Brain microvascular endothelial cell (primary cell): ENCODE results near the gene WASHC4.

Source experiments
- DNase-seq: peaks from one replicate; pipeline ENCODE4 v3.0.0-alpha.2; 2020
- H3K27ac ChIP-seq: fragments of 250-450 bp; sonication (Bioruptor Pico); 2 replicates; pipeline ENCODE4 v1.5.1; 2020; ENCODE audit warnings: mild to moderate bottlenecking, moderate library complexity
- H3K27me3 ChIP-seq: fragments of 250-450 bp; sonication (Bioruptor Pico); replicated peaks from 2 replicates; pipeline ENCODE4 v1.5.1; 2020; ENCODE audit warnings: mild to moderate bottlenecking
- H3K36me3 ChIP-seq: fragments of 250-450 bp; sonication (Bioruptor Pico); replicated peaks from 2 replicates; pipeline ENCODE4 v1.5.1; 2020; ENCODE audit warnings: mild to moderate bottlenecking
- H3K4me3 ChIP-seq: 2 replicates; pipeline ENCODE4 v1.5.1; 2011; ENCODE audit warnings: low read depth, mild to moderate bottlenecking, control low read depth, low read length, moderate library complexity
- in situ Hi-C: cut with HindIII; loops from 2 replicates; pipeline ENCODE4 v1.10.0; 2017; ENCODE audit warnings: low sequenced_read_pairs, low pct_ligation_motif_present
- TF ChIP-seq, protein P1 (sequence below): IDR thresholded peaks from 2 replicates; pipeline ENCODE4 v1.5.1; 2011; ENCODE audit warnings: low read depth, mild to moderate bottlenecking, moderate library complexity, low read length, control low read depth, inconsistent platforms; ENCODE audit errors: missing control alignments

WASHC4 gene

GRCh38 chr12:105141320-105141922 lies 33.9 kb downstream of the WASHC4 start:
- DNase-seq: no peak
- peaks cover 59% of the 10 kb centered on the region for H3K36me3 ChIP-seq
- no peak overlapping the region for H3K27ac ChIP-seq
- no peak overlapping the region for H3K4me3 ChIP-seq
- H3K27me3 ChIP-seq: no peaks in the 10 kb centered on the region
- TF ChIP-seq, protein P1, sequence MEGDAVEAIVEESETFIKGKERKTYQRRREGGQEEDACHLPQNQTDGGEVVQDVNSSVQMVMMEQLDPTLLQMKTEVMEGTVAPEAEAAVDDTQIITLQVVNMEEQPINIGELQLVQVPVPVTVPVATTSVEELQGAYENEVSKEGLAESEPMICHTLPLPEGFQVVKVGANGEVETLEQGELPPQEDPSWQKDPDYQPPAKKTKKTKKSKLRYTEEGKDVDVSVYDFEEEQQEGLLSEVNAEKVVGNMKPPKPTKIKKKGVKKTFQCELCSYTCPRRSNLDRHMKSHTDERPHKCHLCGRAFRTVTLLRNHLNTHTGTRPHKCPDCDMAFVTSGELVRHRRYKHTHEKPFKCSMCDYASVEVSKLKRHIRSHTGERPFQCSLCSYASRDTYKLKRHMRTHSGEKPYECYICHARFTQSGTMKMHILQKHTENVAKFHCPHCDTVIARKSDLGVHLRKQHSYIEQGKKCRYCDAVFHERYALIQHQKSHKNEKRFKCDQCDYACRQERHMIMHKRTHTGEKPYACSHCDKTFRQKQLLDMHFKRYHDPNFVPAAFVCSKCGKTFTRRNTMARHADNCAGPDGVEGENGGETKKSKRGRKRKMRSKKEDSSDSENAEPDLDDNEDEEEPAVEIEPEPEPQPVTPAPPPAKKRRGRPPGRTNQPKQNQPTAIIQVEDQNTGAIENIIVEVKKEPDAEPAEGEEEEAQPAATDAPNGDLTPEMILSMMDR: no peak
- in situ Hi-C loops: no loop called here

DNA sequence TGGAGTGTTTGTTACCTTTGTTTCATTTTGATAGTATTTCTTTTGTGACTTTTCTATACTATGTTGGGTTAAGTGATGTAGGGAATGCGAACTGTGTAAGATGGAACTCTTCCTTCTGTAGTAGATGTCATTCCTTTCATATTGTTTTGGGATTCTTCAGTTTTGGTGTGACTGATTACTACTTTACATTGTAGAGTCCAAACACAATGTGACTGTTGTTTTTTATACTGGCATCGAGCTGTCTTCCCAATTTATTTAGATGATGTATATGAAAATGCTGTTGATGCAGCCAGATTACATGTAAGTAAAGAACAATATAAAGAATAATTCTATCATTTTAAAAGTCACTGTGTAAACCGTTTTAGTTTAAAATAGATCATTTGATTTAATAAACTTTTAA lies 34.7 kb downstream of the WASHC4 start:
- Histone ChIP-seq H3K27ac (no peak overlapping the region), H3K27me3 (no peaks in the 10 kb centered on the region), H3K36me3 (peaks cover 61% of the 10 kb centered on the region), H3K4me3 (no peak overlapping the region)
- TF ChIP-seq, protein P1: no peak
- in situ Hi-C loops: no loop called here
- no peak for DNase-seq

- peaks cover 55% of the 10 kb centered on the region for H3K36me3 ChIP-seq
Observed at GRCh38 chr12:105156260-105156659, 48.7 kb downstream of the WASHC4 start.

DNA sequence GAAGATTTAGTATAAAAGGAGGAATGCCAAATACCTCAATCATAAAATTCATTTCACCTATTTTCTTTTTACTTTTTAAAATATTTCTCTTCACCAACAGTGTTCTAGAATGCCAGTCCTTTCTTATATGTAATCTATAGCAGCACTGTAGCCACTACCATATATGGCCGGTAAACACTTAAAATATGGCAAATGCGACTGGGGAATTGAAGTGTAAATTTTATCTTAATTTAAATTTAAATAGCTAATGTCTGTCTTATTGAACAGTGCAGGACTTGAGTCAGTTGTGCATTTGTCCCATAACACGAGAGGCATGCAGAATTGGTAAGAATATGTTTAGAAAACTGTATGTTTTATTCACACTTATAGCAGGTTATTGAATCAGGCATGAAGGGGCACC lies 50.1 kb downstream of the WASHC4 start:
- H3K4me3 ChIP-seq: no peak overlapping the region
- TF ChIP-seq, protein P1: no peak
- in situ Hi-C loops: no loop called here
- no peak for DNase-seq
- H3K27ac ChIP-seq: no peak overlapping the region
- peaks cover 52% of the 10 kb centered on the region for H3K36me3 ChIP-seq
- no peaks in the 10 kb centered on the region for H3K27me3 ChIP-seq

More at GRCh38 chr12:105156260-105156659, 48.7 kb downstream of the WASHC4 start:
- H3K27me3 ChIP-seq: no peaks in the 10 kb centered on the region
- TF ChIP-seq, protein P1: no peak
- no peak for DNase-seq
- in situ Hi-C loops: no loop called here
- H3K27ac ChIP-seq: no peak overlapping the region
- H3K4me3 ChIP-seq: no peak overlapping the region

- in situ Hi-C loops: no loop called here
- Histone ChIP-seq H3K36me3 (peaks cover 56% of the 10 kb centered on the region), H3K27ac (no peak overlapping the region), H3K4me3 (no peak overlapping the region), H3K27me3 (no peaks in the 10 kb centered on the region)
- TF ChIP-seq, protein P1: no peak
- no peak for DNase-seq
Observed at GRCh38 chr12:105158876-105159275, 51.3 kb downstream of the WASHC4 start.

DNA sequence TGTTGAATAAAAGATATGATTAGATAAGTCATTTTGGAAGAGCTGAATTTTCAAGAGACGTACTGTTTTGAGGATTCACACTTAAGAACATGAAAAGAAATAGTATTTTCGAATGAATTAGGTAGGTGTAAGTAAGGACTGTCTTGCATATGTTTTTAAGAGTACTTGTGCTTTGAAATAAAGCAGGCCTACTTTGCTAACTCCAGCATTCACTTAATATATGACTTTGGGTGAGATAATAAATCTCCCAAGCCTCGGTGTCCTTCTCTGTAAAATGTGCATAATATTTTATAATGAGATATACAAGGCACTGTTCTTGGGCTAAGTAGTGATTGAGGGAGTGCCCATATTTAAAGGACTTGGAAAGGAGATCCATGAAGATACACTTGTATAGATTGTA lies 54.6 kb downstream of the WASHC4 start:
- Histone ChIP-seq H3K4me3 (no peak overlapping the region), H3K27ac (no peak overlapping the region), H3K36me3 (peaks cover 74% of the 10 kb centered on the region), H3K27me3 (no peaks in the 10 kb centered on the region)
- DNase-seq: no peak
- TF ChIP-seq, protein P1: no peak
- in situ Hi-C loops: no loop called here
